Measurements from ENCODE around the gene CDH8. TPM values are rescaled to one million over a fixed set of nuclear protein-coding genes. Genes with fewer than 3 reads are reported as not detected.
"Not testable (repeated sequence)": the region's sequence is repeated elsewhere in the genome, so short reads cannot be mapped to it uniquely, and the experiment has no call there.

CDH8 gene
- total and polyA plus RNA-seq, 2 donors (not counting 3 experiments of a cell fraction or from before 2014, with no cell fraction given), result not detected

GRCh38 chr16:61791464-61791863 is 244.8 kb downstream of the CDH8 start:
- DNase-seq (ENCODE audit: low read depth, low spot score) (no peak), FAIRE-seq (no peak)
- no peak overlapping the region for H3K27ac ChIP-seq (ENCODE audit: insufficient read depth, low read depth, low read length)
- H3K9ac ChIP-seq (replicated peaks; ENCODE audit: extremely low read depth, insufficient read depth, low read length), result no peak overlapping the region
- H3K36me3 ChIP-seq (ENCODE audit: control insufficient read depth in 2 of 2, extremely low read depth in 1 of 2, insufficient read depth in 2 of 2, low read length in 2 of 2), result no peaks in the 10 kb centered on the region
- H3K9me3 ChIP-seq (replicated peaks; ENCODE audit: control insufficient read depth, insufficient read depth, low read length), result peaks cover 2% of the 10 kb centered on the region
- BruUV-seq (replicated peaks), result no TSS peak
- no peaks in the 10 kb centered on the region for H3K79me2 ChIP-seq (ENCODE audit: control insufficient read depth, insufficient read depth, low read length)
- H3K4me1 ChIP-seq (ENCODE audit: control insufficient read depth, extremely low read depth, insufficient read depth, low read length), result no peaks in the 10 kb centered on the region
- no peaks in the 10 kb centered on the region for H4K20me1 ChIP-seq (replicated peaks; ENCODE audit: control insufficient read depth, extremely low read depth, insufficient read depth, low read length)
- ChIA-PET CTCF (no interaction called here), POLR2A (no interaction called here)
- dilution Hi-C loops (cut with MboI; ENCODE audit: extremely low pct_ligation_motif_present, low sequenced_read_pairs), result no loop called here
- TF ChIP-seq JUN (IDR thresholded peaks at IDR 0.05; ENCODE audit: borderline replicate concordance, insufficient read depth, insufficient read length, low read depth) (no peak), MYC (IDR thresholded peaks at IDR 0.05; ENCODE audit: low read depth, low read length) (no peak), FOS (IDR thresholded peaks at IDR 0.05; ENCODE audit: borderline replicate concordance, insufficient read depth, low read length) (no peak)
- intact Hi-C loops (cut with micrococcal nuclease), result no loop called here
- no peaks in the 10 kb centered on the region for H3K9me1 ChIP-seq (replicated peaks; ENCODE audit: control insufficient read depth, extremely low read depth, insufficient read depth, low read length)
- no peak overlapping the region for H3K4me3 ChIP-seq (replicated peaks in 1 of 3; ENCODE audit: insufficient read depth in 1 of 3, low read depth in 1 of 3, low read length in 3 of 3)
- H3K27me3 ChIP-seq (ENCODE audit: control insufficient read depth in 2 of 2, insufficient read depth in 2 of 2, low read length in 2 of 2), result no peaks in the 10 kb centered on the region
- H3K4me2 ChIP-seq (ENCODE audit: insufficient read depth, low read length), result no peak overlapping the region
- H2AFZ ChIP-seq (ENCODE audit: low read depth, low read length), result no peak overlapping the region

DNA sequence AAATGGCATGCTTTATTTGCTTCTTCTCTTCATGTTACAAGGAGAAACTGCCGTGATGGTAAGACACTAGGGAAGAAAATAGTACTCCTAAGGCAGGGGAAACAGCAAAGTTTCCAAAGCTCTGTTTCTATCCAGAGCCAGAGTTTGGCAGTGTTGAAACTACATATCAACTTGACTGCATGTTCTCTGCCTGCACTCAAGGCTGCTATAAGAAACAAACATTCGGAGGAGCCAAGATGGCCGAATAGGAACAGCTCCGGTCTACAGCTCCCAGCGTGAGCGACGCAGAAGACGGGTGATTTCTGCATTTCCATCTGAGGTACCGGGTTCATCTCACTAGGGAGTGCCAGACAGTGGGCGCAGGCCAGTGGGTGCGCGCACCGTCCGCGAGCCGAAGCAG is 254.4 kb downstream of the CDH8 start:
- H2AFZ ChIP-seq (ENCODE audit: low read depth, low read length); H3K27me3 ChIP-seq (ENCODE audit: control insufficient read depth in 2 of 2, insufficient read depth in 2 of 2, low read length in 2 of 2); BruUV-seq (replicated peaks); H3K4me2 ChIP-seq (ENCODE audit: insufficient read depth, low read length); intact Hi-C loops (cut with micrococcal nuclease); H3K27ac ChIP-seq (ENCODE audit: insufficient read depth, low read depth, low read length); dilution Hi-C loops (cut with MboI; ENCODE audit: extremely low pct_ligation_motif_present, low sequenced_read_pairs); POLR2A ChIA-PET; DNase-seq (ENCODE audit: low read depth, low spot score); CTCF ChIA-PET; H3K36me3 ChIP-seq (ENCODE audit: control insufficient read depth in 2 of 2, extremely low read depth in 1 of 2, insufficient read depth in 2 of 2, low read length in 2 of 2); H3K9ac ChIP-seq (replicated peaks; ENCODE audit: extremely low read depth, insufficient read depth, low read length); H3K4me3 ChIP-seq (replicated peaks in 1 of 3; ENCODE audit: insufficient read depth in 1 of 3, low read depth in 1 of 3, low read length in 3 of 3); H3K9me1 ChIP-seq (replicated peaks; ENCODE audit: control insufficient read depth, extremely low read depth, insufficient read depth, low read length); H3K9me3 ChIP-seq (replicated peaks; ENCODE audit: control insufficient read depth, insufficient read depth, low read length); FAIRE-seq; H3K4me1 ChIP-seq (ENCODE audit: control insufficient read depth, extremely low read depth, insufficient read depth, low read length); H4K20me1 ChIP-seq (replicated peaks; ENCODE audit: control insufficient read depth, extremely low read depth, insufficient read depth, low read length); H3K79me2 ChIP-seq (ENCODE audit: control insufficient read depth, insufficient read depth, low read length): not testable (repeated sequence)
